Prostate gland (tissue), 2 donors: Measurements from ENCODE around the gene FBXO8.

ENCODE experiments used
- POLR2A ChIP-seq: fragments of 450-650 bp; IDR thresholded peaks from one replicate; pipeline ENCODE4 v1.6.1; 2016; ENCODE audit warnings: antibody characterized with exemption, mild to moderate bottlenecking
- TF ChIP-seq, protein P1 (sequence below), 4 experiments: fragments of 200-600 bp in 2 of 4; fragments of 450-650 bp in 2 of 4; sonication (generic) in 2 of 4; IDR thresholded peaks; 1 replicate in 3 of 4; 2 replicates in 1 of 4; pipeline ENCODE4 v1.5.1; 2016 to 2019; ENCODE audit warnings: antibody characterized with exemption in 4 of 4, mild to moderate bottlenecking in 2 of 4, moderate library complexity in 2 of 4

GRCh38 chr4:174303687-174304086 lies 20.2 kb upstream of the FBXO8 start:
- TF ChIP-seq, protein P1, sequence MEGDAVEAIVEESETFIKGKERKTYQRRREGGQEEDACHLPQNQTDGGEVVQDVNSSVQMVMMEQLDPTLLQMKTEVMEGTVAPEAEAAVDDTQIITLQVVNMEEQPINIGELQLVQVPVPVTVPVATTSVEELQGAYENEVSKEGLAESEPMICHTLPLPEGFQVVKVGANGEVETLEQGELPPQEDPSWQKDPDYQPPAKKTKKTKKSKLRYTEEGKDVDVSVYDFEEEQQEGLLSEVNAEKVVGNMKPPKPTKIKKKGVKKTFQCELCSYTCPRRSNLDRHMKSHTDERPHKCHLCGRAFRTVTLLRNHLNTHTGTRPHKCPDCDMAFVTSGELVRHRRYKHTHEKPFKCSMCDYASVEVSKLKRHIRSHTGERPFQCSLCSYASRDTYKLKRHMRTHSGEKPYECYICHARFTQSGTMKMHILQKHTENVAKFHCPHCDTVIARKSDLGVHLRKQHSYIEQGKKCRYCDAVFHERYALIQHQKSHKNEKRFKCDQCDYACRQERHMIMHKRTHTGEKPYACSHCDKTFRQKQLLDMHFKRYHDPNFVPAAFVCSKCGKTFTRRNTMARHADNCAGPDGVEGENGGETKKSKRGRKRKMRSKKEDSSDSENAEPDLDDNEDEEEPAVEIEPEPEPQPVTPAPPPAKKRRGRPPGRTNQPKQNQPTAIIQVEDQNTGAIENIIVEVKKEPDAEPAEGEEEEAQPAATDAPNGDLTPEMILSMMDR (IDR thresholded peaks at IDR 0.05): no peak
- TF ChIP-seq POLR2A: no peak
